Central memory CD8-positive, alpha-beta T cell (primary cell): ENCODE measurements around the gene GRAMD1C.

ENCODE experiments used
- ATAC-seq: fragments of 150-1000 bp; cut with Tn5 transposase; replicated peaks from 2 replicates; pipeline ENCODE4 v1.10.0; 2022; ENCODE audit warnings: mild to moderate bottlenecking, moderate FRiP score, moderate number of reproducible peaks; ENCODE audit not compliant: poor library complexity, severe bottlenecking; ENCODE audit errors: extremely low read depth
- DNase-seq, 2 donors: peaks; one replicate each; pipeline ENCODE4 v3.0.0; 2021; ENCODE audit warnings: low spot score in 2 of 2
- H3K27ac Mint-ChIP-seq: one replicate; pipeline ENCODE4 v1.8.0; 2022; ENCODE audit warnings: low read depth, mild to moderate bottlenecking, moderate library complexity, mixed read lengths
- H3K27me3 Mint-ChIP-seq: one replicate; pipeline ENCODE4 v1.8.0; 2022; ENCODE audit warnings: mixed read lengths
- H3K36me3 Mint-ChIP-seq: one replicate; pipeline ENCODE4 v1.8.0; 2022; ENCODE audit warnings: mild to moderate bottlenecking, moderate library complexity, mixed read lengths; ENCODE audit not compliant: insufficient read depth
- H3K4me1 Mint-ChIP-seq: one replicate; pipeline ENCODE4 v1.8.0; 2022; ENCODE audit warnings: mixed read lengths
- H3K4me3 Mint-ChIP-seq: one replicate; pipeline ENCODE4 v1.8.0; 2022; ENCODE audit warnings: mild to moderate bottlenecking, moderate library complexity, mixed read lengths
- H3K9me3 Mint-ChIP-seq: one replicate; pipeline ENCODE4 v1.8.0; 2022; ENCODE audit warnings: mixed read lengths

Gene GRAMD1C

DNA sequence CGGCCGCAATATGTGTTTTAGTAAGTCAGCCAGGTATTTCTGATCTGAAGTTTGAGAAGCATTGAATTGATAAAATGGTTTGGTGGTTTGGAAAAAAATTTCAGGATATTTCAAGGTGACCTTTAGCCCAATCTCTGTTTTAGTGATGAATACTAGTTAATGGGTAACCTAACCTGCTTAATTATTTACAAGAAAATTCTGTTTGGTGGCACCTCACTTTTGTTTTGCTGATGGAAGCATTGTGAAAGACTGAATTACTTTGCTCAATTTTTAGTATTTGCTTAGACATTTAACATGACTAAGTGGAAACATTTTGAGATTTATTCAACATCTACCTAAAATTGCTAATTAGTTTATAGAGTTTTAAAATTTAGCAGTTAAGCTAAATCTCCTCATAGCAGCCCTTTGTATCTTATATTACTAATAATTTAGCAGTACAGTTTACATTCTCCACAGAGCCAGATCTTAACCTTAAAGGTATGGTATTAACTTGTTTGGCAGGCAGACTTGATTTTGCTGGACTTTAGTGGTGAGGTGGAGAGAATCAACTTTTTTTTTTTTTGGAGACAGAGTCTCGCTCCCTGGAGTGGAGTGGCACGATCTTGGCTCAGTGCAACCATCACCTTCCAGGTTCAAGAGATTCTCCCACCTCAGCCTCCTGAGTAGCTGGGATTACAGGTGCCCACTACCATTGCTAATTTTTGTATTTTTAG is 35.4 kb downstream of the GRAMD1C start:
- no peaks in the 10 kb centered on the region for H3K4me1 Mint-ChIP-seq
- ATAC-seq (no peak), DNase-seq (no peak)
- peaks cover 9% of the 10 kb centered on the region for H3K27me3 Mint-ChIP-seq
- no peaks in the 10 kb centered on the region for H3K9me3 Mint-ChIP-seq
- peaks cover 1% of the 10 kb centered on the region for H3K36me3 Mint-ChIP-seq
- H3K27ac Mint-ChIP-seq, result no peak overlapping the region
- H3K4me3 Mint-ChIP-seq, result no peak overlapping the region

DNA sequence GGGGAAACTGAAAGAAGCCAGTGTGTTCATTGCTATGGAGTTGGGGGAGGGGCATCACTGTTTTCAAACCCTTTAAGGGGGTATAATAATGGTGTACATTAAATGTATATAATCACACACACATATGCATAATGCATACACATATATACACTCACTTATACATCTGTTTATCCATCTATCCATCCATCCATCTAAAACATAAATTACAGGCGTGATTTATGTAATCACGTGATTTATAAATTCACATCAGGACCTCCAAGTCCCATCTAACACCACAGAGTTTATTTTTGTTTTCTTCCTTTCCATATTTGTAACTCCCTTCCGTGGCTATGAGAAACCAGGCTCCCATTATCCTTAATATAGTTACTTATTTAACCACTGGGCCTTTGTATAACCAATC is 39.8 kb downstream of the GRAMD1C start:
- Mint-ChIP-seq H3K27ac (no peak overlapping the region), H3K4me3 (no peak overlapping the region), H3K4me1 (no peaks in the 10 kb centered on the region), H3K9me3 (no peaks in the 10 kb centered on the region), H3K27me3 (no peaks in the 10 kb centered on the region), H3K36me3 (peaks cover 1% of the 10 kb centered on the region)
- ATAC-seq, result no peak
- DNase-seq, result no peak

DNA sequence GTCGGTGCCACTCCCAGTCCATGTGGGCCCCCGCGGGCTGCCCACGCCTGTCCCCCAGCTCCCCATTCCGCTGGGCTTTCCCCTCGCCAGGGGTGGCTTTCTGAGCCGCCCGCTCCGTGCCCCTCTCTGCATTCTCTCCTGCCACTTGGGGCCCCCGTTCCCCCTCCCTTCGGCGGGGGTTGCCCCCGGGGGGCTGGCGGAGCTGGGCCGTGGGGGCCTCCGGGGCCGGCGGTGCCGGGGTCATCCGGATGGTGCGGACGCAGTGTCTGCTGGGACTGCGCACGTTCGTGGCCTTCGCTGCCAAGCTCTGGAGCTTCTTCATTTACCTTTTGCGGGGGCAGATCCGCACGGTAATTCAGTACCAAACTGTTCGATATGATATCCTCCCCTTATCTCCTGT is 46.5 kb downstream of the GRAMD1C start:
- DNase-seq (no peak), ATAC-seq (no peak)
- Mint-ChIP-seq H3K4me1 (no peaks in the 10 kb centered on the region), H3K27me3 (no peaks in the 10 kb centered on the region), H3K9me3 (no peaks in the 10 kb centered on the region), H3K4me3 (no peak overlapping the region), H3K36me3 (no peaks in the 10 kb centered on the region), H3K27ac (no peak overlapping the region)

DNA sequence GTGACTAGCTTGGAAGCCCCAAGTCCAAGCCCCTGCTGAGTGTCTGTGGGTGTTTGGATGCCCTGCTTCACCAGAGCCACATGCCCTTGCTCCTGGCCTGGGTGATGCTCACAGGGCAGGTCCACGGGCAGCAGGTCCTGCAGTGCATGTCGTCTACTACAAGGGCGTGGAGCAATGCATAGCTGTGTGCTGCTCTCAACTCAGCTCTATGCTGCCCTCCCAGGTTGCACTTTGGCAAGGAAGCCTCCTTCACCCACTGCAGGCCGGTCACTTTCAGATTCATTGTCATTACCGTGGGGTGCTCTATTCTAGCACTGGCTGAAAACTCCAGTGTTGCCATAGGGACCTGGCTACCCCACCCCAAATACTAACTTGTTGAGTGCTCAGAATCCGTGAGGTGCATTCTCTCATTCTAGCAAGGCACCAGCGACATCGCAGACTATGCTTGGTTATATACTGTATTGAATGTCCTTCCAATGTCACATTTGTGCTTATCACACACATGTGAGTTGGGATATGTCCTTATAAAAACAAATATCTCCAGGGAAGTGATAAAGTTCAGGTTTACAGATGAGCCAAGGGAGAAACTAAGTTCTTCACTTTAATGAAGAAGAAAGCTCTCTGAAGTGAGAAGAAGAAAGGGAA is 51.8 kb downstream of the GRAMD1C start:
- H3K27ac Mint-ChIP-seq, result no peak overlapping the region
- H3K9me3 Mint-ChIP-seq, result no peaks in the 10 kb centered on the region
- ATAC-seq, result no peak
- H3K4me1 Mint-ChIP-seq, result no peaks in the 10 kb centered on the region
- H3K27me3 Mint-ChIP-seq, result no peaks in the 10 kb centered on the region
- no peak overlapping the region for H3K4me3 Mint-ChIP-seq
- no peaks in the 10 kb centered on the region for H3K36me3 Mint-ChIP-seq
- DNase-seq, result no peak

DNA sequence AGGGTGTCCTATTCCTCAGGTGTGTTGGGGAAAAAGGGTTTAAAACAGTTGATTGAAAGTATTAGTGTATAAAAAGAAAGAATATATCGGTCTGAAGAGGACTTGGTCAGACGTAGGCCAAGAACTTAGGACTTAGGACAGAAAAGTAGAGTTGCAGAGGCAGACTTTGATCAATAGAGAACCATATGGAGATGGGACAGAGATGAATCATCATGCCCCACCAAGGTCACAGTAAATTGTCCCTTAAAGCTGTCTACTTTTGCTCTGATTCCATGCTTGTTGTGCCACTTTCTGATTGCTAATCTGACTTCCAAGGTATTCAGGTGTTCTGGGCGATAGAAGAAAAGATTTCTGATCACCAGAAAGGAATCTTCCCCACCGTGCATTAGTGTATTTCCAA is 56.3 kb downstream of the GRAMD1C start:
- DNase-seq (no peak), ATAC-seq (no peak)
- H3K27ac Mint-ChIP-seq, result no peak overlapping the region
- H3K9me3 Mint-ChIP-seq, result no peaks in the 10 kb centered on the region
- H3K36me3 Mint-ChIP-seq, result no peaks in the 10 kb centered on the region
- H3K4me3 Mint-ChIP-seq, result no peak overlapping the region
- no peaks in the 10 kb centered on the region for H3K27me3 Mint-ChIP-seq
- no peaks in the 10 kb centered on the region for H3K4me1 Mint-ChIP-seq

DNA sequence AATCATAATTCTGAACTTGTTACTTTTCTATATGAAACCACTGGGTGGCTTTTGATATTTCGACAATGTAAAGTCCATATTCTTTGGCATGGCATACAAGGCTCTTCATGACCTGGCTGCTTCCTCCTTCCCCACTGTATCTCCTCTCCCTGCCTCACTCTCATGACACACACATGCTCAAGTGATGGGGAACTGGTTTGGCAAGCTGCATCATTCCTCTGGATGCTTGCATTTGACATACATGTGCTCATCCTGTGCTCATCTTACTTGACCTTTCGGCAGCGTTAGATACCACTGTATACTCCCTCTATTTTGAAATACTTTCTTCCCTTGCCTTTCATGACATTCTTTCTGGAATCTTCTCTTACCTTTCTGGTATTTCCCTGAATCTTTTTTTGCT is 57.4 kb downstream of the GRAMD1C start:
- ATAC-seq (no peak), DNase-seq (no peak)
- H3K27me3 Mint-ChIP-seq, result no peaks in the 10 kb centered on the region
- no peak overlapping the region for H3K27ac Mint-ChIP-seq
- H3K4me1 Mint-ChIP-seq, result no peaks in the 10 kb centered on the region
- no peaks in the 10 kb centered on the region for H3K36me3 Mint-ChIP-seq
- no peak overlapping the region for H3K4me3 Mint-ChIP-seq
- no peaks in the 10 kb centered on the region for H3K9me3 Mint-ChIP-seq

DNA sequence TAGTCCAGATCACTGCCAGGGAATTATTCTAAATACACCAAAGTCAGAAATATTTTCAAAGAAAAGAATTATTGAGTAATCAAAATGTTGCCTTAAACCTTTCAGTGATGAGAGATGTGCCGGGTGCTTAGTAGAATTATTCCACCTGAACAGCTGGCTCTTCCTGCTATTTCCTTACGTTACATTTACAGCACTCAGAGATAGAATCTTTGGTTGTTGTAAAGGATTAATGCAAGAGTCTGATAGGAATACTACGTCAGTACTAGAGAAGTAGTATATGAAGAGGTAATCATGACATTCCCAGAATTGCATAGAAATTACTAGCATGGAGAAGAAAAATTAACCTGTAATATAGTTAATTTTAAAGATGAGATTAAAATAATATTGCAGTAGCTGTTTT is 58.3 kb downstream of the GRAMD1C start:
- Mint-ChIP-seq H3K27ac (no peak overlapping the region), H3K36me3 (no peaks in the 10 kb centered on the region), H3K4me3 (no peak overlapping the region), H3K9me3 (no peaks in the 10 kb centered on the region), H3K4me1 (no peaks in the 10 kb centered on the region), H3K27me3 (no peaks in the 10 kb centered on the region)
- ATAC-seq (no peak), DNase-seq (no peak)

DNA sequence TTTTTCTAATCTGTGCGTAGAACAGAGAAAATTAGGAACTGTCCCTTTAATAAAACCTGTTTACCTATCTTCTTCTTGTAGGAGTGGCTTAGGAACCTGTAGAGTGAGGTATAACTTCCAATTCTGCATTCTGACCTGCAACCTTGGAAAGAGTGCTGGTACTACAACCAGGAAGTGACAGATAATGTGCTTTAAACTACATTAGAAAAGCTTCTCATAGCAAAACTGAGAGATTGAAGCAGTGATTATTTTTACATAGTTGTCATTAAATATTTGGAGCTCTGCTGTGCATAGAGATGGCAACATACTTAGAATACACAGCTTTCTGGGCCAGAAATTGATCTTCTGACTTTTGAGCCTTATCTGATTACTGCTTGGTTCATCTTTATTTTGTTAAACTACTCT is 58.8 kb downstream of the GRAMD1C start:
- no peaks in the 10 kb centered on the region for H3K36me3 Mint-ChIP-seq
- H3K4me3 Mint-ChIP-seq, result no peak overlapping the region
- no peaks in the 10 kb centered on the region for H3K9me3 Mint-ChIP-seq
- H3K27me3 Mint-ChIP-seq, result no peaks in the 10 kb centered on the region
- no peaks in the 10 kb centered on the region for H3K4me1 Mint-ChIP-seq
- ATAC-seq, result no peak
- no peak for DNase-seq
- no peak overlapping the region for H3K27ac Mint-ChIP-seq

DNA sequence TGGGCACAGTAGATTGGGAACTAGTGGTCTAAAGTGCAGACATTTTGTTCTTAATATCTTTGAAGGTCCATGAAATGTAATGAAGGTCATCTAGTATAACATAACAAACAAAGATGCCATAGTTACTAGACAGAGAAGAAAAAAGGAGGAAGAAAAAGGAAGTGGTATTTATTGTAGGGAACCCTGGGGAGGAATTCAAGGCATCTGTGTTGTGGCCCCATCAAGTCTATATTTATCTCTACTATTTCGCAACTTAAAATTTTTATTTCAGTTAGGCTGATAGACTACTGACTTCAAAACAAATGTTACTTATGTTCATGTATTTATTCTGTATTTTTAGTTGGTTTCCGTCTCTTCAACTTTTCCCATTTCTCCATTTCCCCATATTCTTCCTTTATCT is 60.3 kb downstream of the GRAMD1C start:
- Mint-ChIP-seq H3K4me1 (no peaks in the 10 kb centered on the region), H3K9me3 (no peaks in the 10 kb centered on the region), H3K27me3 (peaks cover 11% of the 10 kb centered on the region), H3K4me3 (no peak overlapping the region), H3K36me3 (peaks cover 2% of the 10 kb centered on the region), H3K27ac (no peak overlapping the region)
- ATAC-seq, result no peak
- DNase-seq, result no peak

DNA sequence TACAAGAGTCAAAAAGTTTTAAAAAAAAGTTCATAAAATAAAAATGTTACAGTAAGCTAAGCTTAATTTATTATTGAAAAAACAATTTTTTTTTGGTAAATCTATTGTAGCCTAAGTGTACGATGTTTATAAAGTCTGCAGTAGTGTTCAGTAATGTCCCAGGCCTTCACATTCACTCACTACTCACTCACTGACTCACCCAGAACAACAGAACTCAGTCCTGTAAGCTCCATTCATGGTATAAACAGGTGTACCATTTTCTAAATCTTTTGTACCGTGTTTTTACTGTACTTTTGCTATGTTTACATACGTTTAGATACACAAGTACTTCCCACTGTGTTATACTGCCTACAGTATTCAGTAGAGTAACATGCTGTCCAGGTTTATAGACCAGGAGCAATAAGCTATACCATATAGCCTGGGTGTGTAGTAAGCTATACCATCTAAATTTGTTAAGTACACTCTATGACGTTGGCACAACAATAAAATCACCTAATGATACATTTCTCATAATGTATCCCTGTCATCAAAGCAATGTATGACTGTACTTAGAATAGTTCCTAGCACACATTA is 68.1 kb downstream of the GRAMD1C start:
- Mint-ChIP-seq H3K9me3 (no peaks in the 10 kb centered on the region), H3K27me3 (peaks cover 20% of the 10 kb centered on the region), H3K36me3 (peaks cover 2% of the 10 kb centered on the region), H3K4me3 (no peak overlapping the region), H3K4me1 (no peaks in the 10 kb centered on the region), H3K27ac (no peak overlapping the region)
- ATAC-seq (no peak), DNase-seq (no peak)

DNA sequence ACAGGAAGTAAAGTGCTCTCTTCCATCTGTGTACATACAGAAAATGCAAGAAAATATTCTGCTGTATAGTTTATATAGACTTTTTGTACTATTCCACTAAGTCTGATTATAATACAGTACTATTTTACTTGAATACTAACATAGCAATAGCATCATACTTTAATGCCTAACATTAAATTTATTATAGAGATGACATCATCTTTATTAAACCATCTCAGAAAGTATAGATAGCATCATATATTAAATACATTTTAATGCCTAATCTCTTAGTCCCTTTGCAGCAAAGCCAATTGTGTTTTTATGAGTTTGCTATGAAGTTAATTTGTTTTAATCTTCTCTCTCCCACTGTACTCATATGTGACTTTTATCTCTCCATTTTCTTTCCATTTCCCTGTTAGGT is 69.5 kb downstream of the GRAMD1C start:
- no peak overlapping the region for H3K27ac Mint-ChIP-seq
- no peak overlapping the region for H3K4me3 Mint-ChIP-seq
- no peaks in the 10 kb centered on the region for H3K4me1 Mint-ChIP-seq
- H3K27me3 Mint-ChIP-seq, result peaks cover 16% of the 10 kb centered on the region
- peaks cover 2% of the 10 kb centered on the region for H3K36me3 Mint-ChIP-seq
- no peak for DNase-seq
- no peaks in the 10 kb centered on the region for H3K9me3 Mint-ChIP-seq
- ATAC-seq, result no peak

DNA sequence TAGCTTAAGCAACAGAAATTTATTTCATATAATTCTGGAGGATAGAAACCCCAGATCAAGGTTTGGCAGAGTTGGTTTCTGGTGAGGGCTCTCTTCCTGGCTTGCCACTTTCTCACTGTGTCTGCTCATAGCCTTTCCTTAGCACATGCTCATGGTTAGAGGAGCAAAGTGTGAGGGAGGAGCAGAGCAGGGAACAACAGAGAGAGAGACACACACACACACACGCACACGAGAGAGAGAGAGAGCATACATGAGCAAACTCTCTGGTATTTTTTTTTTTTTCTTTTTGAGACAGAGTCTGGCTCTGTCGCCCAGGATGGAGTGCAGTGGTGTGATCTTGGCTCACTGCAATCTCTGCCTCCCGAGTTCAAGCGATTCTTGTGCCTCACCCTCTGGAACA is 72.4 kb downstream of the GRAMD1C start:
- no peaks in the 10 kb centered on the region for H3K27me3 Mint-ChIP-seq
- ATAC-seq, result no peak

DNA sequence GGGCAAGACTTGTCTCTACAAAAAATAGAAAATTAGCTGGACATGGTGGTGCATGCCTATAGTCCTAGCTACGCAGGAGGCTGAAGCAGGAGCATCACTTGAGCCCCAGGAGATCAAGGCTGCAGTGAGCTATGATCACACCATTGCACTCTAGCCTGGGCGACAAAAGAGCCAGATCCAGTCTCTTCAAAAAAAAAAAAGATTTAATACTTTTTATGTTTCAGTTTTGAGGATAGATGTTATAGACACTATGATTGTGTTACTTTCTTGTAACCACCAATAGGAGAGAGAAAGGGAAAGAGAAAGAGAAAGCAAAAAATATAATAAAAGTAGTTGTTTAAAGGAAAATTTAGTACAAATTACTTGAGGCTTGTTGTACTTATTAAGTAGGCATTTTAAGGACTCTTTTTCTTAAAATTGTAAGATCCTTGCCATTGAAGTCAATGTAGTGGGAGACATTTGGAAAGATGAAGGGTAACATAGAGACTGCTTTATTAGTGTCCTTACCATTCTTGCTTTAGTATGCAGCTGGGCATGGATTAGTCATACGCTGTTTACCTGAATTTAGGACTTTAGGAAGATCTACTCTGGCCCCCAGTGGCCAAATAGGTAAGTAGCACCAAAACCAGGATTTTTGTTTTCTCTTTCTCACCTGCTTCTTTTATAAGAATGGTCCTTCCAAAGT is 74.1 kb downstream of the GRAMD1C start:
- peak overlapping the region; percentile 44 for H3K4me3 Mint-ChIP-seq
- DNase-seq (no peak), ATAC-seq (peak; percentile 90)
- H3K36me3 Mint-ChIP-seq, result no peaks in the 10 kb centered on the region
- H3K4me1 Mint-ChIP-seq, result no peaks in the 10 kb centered on the region
- no peaks in the 10 kb centered on the region for H3K9me3 Mint-ChIP-seq
- H3K27me3 Mint-ChIP-seq, result no peaks in the 10 kb centered on the region
- H3K27ac Mint-ChIP-seq, result peak overlapping the region; percentile 52

More for the DNA sequence above, 72.4 kb downstream of the GRAMD1C start:
- Mint-ChIP-seq H3K36me3 (no peaks in the 10 kb centered on the region), H3K27ac (peak overlapping the region; percentile 24), H3K4me3 (no peak overlapping the region), H3K9me3 (no peaks in the 10 kb centered on the region), H3K4me1 (no peaks in the 10 kb centered on the region)
- no peak for DNase-seq
